Ovary (tissue), 3 donors: ENCODE measurements around the gene NF1.
"Not testable (repeated sequence)": the region's sequence is repeated elsewhere in the genome, so short reads cannot be mapped to it uniquely, and the experiment has no call there.

Experiments used
- POLR2A ChIP-seq: fragments of 450-650 bp; IDR thresholded peaks from one replicate; pipeline ENCODE4 v1.6.1; 2017; ENCODE audit warnings: antibody characterized with exemption, mild to moderate bottlenecking, moderate library complexity
- TF ChIP-seq, protein P1 (sequence below), 3 donors: fragments of 450-650 bp in 2 of 3; fragments of 200-600 bp in 1 of 3; IDR thresholded peaks; one replicate each; pipeline versions ENCODE4 v1.5.1 to v1.8.0; 2016 to 2022; ENCODE audit warnings: antibody characterized with exemption in 3 of 3, mild to moderate bottlenecking in 1 of 3
- donor health status: DM: no; HTN: no; CAD: no.

DNA sequence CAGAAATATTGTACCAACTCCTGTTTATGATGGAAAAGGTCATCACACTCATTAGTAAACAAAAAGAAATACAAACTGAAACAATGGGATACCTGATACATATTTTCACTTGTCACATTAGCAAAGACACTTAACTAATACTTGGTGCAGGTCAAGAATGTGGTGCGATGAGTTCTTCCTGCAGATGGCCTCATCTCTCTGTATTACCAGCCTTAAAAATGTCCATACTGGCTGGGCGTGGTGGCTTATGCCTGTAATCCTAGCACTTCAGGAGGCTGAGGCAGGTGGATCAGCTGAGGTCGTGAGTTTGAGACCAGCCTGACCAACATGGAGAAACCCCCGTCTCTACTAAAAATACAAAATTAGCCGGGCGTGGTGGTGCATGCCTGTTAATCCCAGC is 288.7 kb downstream of the NF1 start:
- TF ChIP-seq, protein P1, sequence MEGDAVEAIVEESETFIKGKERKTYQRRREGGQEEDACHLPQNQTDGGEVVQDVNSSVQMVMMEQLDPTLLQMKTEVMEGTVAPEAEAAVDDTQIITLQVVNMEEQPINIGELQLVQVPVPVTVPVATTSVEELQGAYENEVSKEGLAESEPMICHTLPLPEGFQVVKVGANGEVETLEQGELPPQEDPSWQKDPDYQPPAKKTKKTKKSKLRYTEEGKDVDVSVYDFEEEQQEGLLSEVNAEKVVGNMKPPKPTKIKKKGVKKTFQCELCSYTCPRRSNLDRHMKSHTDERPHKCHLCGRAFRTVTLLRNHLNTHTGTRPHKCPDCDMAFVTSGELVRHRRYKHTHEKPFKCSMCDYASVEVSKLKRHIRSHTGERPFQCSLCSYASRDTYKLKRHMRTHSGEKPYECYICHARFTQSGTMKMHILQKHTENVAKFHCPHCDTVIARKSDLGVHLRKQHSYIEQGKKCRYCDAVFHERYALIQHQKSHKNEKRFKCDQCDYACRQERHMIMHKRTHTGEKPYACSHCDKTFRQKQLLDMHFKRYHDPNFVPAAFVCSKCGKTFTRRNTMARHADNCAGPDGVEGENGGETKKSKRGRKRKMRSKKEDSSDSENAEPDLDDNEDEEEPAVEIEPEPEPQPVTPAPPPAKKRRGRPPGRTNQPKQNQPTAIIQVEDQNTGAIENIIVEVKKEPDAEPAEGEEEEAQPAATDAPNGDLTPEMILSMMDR (IDR thresholded peaks at IDR 0.05) = not testable (repeated sequence)
- TF ChIP-seq POLR2A = not testable (repeated sequence)
